Right cardiac atrium (tissue), 5 donors: ENCODE measurements around the gene RSKR. TPM values are rescaled to one million over a fixed set of nuclear protein-coding genes. Genes with fewer than 3 reads are reported as not detected.

Experiments used
- ATAC-seq, 2 donors: fragments of 200-7000 bp; cut with Tn5 transposase; one replicate each; pipeline versions ENCODE4 v1.8.0 to v1.9.1; 2020; ENCODE audit warnings: moderate library complexity in 2 of 2, mild to moderate bottlenecking in 1 of 2
- DNase-seq, 3 donors: peaks; one replicate each; pipeline ENCODE4 v3.0.0-alpha.2; 2020
- H3K27ac ChIP-seq: one replicate; pipeline ENCODE4 v1.5.1; 2013; ENCODE audit warnings: mild to moderate bottlenecking, low read length, control low read depth, moderate library complexity
- H3K27me3 ChIP-seq: one replicate; pipeline ENCODE4 v1.6.1; 2013; ENCODE audit not compliant: control insufficient read depth, insufficient read depth
- H3K4me1 ChIP-seq: one replicate; pipeline ENCODE4 v1.6.1; 2013; ENCODE audit warnings: low read length; ENCODE audit not compliant: control insufficient read depth, insufficient read depth
- H3K4me3 ChIP-seq: one replicate; pipeline ENCODE4 v1.5.1; 2013; ENCODE audit warnings: low read length, control low read depth
- H3K9me3 ChIP-seq: one replicate; pipeline ENCODE4 v1.6.1; 2013; ENCODE audit warnings: low read length; ENCODE audit not compliant: control insufficient read depth
- WGBS: extraction: QIAGEN DNeasy Blood & Tissue Kit; methylation state at CpG from one replicate; pipeline ENCODE4 v1.1.7; 2013; 5-methylcytosine and 5-hydroxymethylcytosine counted together
- intact Hi-C, 4 donors: fragments of 100-400 bp; cut with DNase I; formaldehyde crosslinking; loops; one replicate each; pipeline versions ENCODE4 v1.11.0 to v1.14.0; 2022 to 2023
- polyA plus RNA-seq: library from polyadenylated mRNA; stranded (reverse); fragments of 200-250 nt; gene quantifications from one replicate; pipeline ENCODE4 v1.2.3, GENCODE V29; 2013
- total RNA-seq, 4 donors: library from RNA; stranded (reverse); fragmentation: NEBNext Ultra II Directional; extraction: Animal tissue kit (Norgen Biotek cat#: 25700); gene quantifications; one replicate each; pipeline ENCODE4 v1.2.1, GENCODE V29; 2021
- donor health status: healthy with polysubstance abuse.
- donor health status: DM: no; HTN: yes; CAD: no.
- donor health status: DM: no; HTN: no; CAD: no.
- donor health status: DM: no; HTN: yes; CAD: no; lungs with severe emphysema.
- donor health status: DM: yes; HTN: yes; CAD: no.

RSKR gene
- total and polyA plus RNA-seq, 5 donors, result 2.9 to 4.7 (median 4.3) TPM

GRCh38 chr17:28598799-28599310 lies 15.1 kb downstream of the RSKR start, which contains the start of gene SPAG5:
Gene SPAG5, minus strand, starts transcription at chr17:28599025. Its CDS starts 79 bp downstream, at chr17:28598946.
- intact Hi-C loops, result loop anchor here in 1 of 4 donors (5.0 kb wide), 1 partner anchor 52 kb away; no protein-coding TSS in a partner anchor
- WGBS, result under 1% methylated on average over 44 of the region's 44 CpGs
- Histone ChIP-seq H3K27me3 (no peaks in the 10 kb centered on the region), H3K27ac (peak within 1 kb of the TSS; percentile 95), H3K4me1 (no peaks in the 10 kb centered on the region), H3K9me3 (no peaks in the 10 kb centered on the region), H3K4me3 (peak within 1 kb of the TSS; percentile 81)
- peak; percentile 92 to 98 (median 97) for DNase-seq
- ATAC-seq, result peak; percentile 99

DNA sequence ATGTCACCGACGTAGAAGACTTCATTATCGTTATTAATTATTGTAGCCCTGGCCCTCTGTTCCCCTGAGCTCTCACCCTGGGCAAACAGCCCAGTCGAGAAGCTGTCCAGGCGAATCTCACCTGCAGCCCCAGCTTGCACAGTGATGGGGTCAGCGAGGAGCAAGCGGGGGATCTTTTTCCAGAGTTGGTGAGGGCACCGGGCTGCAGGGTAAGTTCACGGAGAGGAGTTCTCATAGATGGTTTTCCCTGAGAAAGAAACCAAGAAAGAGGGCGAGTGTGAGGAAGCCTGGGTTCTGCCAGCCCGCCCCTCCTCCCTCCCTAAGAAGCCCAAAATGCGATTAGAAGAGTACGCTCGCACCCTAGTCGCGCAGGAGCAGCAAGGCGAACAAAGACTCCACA lies 15.6 kb downstream of the RSKR start:
- Histone ChIP-seq H3K9me3 (no peaks in the 10 kb centered on the region), H3K4me1 (no peaks in the 10 kb centered on the region), H3K27me3 (no peaks in the 10 kb centered on the region), H3K27ac (no peak overlapping the region), H3K4me3 (peak overlapping the region; percentile 81)
- intact Hi-C loops, result loop anchor here in 1 of 4 donors (5.0 kb wide), 1 partner anchor 51 kb away; no protein-coding TSS in a partner anchor
- DNase-seq, result no peak
- 3% methylated on average over 17 of the region's 17 CpGs for WGBS
- no peak for ATAC-seq

DNA sequence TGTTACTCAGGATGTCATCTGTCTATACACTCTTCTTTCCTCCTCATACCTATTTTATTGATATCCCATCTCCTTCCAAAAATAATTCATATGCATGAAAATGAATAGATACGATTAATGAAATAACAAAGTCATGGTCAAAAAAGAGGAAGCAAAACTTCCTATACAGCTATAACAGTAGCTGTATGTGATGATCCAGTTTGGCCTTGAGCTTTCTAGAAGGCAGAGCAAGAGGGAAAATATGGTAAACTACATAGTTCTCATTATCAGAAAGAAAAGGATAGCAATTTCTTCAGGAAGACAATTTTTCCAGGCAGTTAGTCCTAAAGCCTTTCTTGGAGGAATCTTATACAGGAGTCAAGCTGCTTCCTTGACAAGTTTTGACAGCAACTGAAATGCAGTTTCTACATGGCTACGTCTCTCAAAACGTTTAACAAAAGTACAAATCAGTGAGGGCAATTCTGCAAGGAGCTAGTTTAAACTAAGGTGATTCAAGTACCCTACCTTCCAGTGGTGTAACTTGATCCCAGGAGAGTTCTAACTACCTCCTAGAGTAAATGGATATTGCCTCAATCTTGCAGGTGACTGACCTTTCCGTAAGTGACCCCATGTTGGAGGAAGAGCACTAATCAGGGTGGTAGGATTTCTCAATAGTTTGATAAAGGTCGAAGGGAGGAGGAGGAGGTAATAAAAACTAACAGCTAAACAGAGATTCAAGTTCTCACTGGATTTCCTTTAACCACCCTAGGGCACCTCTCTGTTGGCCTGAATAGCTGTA lies 16.2 kb downstream of the RSKR start:
- ATAC-seq (no peak), DNase-seq (no peak)
- no peaks in the 10 kb centered on the region for H3K4me1 ChIP-seq
- H3K4me3 ChIP-seq, result no peak overlapping the region
- WGBS, result 39% methylated on average over 5 of the region's 5 CpGs
- H3K9me3 ChIP-seq, result no peaks in the 10 kb centered on the region
- H3K27me3 ChIP-seq, result no peaks in the 10 kb centered on the region
- intact Hi-C loops, result loop anchor here in 1 of 4 donors (5.0 kb wide), 1 partner anchor 50 kb away; no protein-coding TSS in a partner anchor
- no peak overlapping the region for H3K27ac ChIP-seq

DNA sequence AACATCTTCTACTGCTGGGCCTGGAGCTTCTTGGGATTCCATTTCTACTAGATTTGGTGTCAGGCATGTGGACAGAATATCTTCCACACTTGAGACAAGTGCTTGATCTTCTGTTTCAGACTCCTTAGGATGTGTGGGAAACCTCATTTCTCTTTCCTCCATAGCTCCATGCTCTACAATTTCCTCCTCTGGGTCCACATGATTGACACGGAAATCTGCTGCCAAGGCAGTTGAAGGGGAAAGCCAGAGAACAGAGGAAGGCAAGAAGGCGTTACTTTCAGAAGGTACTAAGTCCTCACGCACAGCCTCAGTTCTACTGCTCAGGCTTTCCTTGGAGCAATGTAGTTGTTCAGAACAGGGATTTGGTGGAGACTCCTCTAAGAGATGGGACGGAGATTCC lies 21.7 kb downstream of the RSKR start:
- Histone ChIP-seq H3K4me1 (no peaks in the 10 kb centered on the region), H3K9me3 (no peaks in the 10 kb centered on the region), H3K4me3 (no peak overlapping the region), H3K27ac (no peak overlapping the region), H3K27me3 (no peaks in the 10 kb centered on the region)
- ATAC-seq (no peak), DNase-seq (no peak)
- intact Hi-C loops, result no loop called here
- 90% methylated on average over 4 of the region's 4 CpGs for WGBS

GRCh38 chr17:28585851-28586250 lies 28.1 kb downstream of the RSKR start:
- Histone ChIP-seq H3K4me3 (no peak overlapping the region), H3K27me3 (no peaks in the 10 kb centered on the region), H3K9me3 (no peaks in the 10 kb centered on the region), H3K4me1 (no peaks in the 10 kb centered on the region), H3K27ac (no peak overlapping the region)
- WGBS, result 76% methylated on average over 3 of the region's 3 CpGs
- DNase-seq, result no peak
- intact Hi-C loops, result no loop called here
- ATAC-seq, result no peak

GRCh38 chr17:28584434-28584833 lies 29.6 kb downstream of the RSKR start:
- H3K4me3 ChIP-seq, result no peak overlapping the region
- ATAC-seq (no peak), DNase-seq (no peak)
- H3K27ac ChIP-seq, result no peak overlapping the region
- H3K9me3 ChIP-seq, result no peaks in the 10 kb centered on the region
- no peaks in the 10 kb centered on the region for H3K4me1 ChIP-seq
- intact Hi-C loops, result no loop called here
- 94% methylated on average over 3 of the region's 3 CpGs for WGBS
- H3K27me3 ChIP-seq, result no peaks in the 10 kb centered on the region

DNA sequence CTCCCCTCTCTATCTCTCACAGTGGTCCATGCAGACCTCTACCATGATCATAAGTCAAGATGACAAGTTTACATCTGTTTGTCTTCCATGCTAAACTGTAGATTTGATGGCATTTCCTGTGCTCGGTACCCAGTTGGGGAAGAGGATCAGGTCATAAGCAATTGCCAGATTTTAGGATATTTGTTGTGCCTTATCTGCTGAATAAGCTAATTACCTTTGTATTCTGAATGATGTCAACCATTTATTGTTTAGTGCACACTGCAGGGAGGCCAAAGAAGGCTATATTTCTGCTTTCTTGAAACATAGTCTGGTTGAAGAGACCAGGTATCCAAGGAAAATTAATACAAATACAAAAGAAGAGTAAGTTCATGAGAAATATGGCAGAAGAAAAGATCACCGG lies 31.5 kb downstream of the RSKR start:
- Histone ChIP-seq H3K4me1 (no peaks in the 10 kb centered on the region), H3K9me3 (no peaks in the 10 kb centered on the region), H3K27me3 (no peaks in the 10 kb centered on the region), H3K27ac (no peak overlapping the region), H3K4me3 (no peak overlapping the region)
- DNase-seq (no peak), ATAC-seq (no peak)
- intact Hi-C loops, result no loop called here
- WGBS, result 95% methylated on average over 2 of the region's 2 CpGs

- Histone ChIP-seq H3K4me3 (no peak overlapping the region), H3K4me1 (no peaks in the 10 kb centered on the region), H3K27ac (no peak overlapping the region), H3K9me3 (no peaks in the 10 kb centered on the region), H3K27me3 (no peaks in the 10 kb centered on the region)
- ATAC-seq, result no peak
- DNase-seq, result no peak
- intact Hi-C loops, result no loop called here
- WGBS, result 100% methylated on average over 3 of the region's 3 CpGs
Observed at GRCh38 chr17:28580959-28581358, 33.0 kb downstream of the RSKR start.

DNA sequence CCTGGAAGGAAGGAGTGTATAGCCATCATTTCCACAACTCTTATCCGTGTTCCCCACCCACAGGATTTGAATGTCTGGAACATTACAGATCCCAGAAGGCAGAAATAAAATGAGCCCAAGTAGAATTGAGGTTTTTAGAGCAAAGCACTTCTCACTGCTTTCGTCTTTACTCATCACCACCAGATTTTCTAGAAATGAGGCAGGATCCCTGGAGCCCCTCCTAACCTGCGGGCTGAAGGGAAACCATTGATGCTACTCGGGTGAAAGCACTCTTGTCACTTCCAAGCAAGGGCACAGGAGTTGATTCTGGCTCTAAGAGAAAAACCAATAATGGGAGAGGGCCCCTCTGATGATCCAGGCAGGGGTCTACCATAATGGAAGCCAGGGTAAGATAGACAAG lies 34.5 kb downstream of the RSKR start:
- no peaks in the 10 kb centered on the region for H3K27me3 ChIP-seq
- WGBS, result 89% methylated on average over 4 of the region's 4 CpGs
- ATAC-seq (no peak), DNase-seq (no peak)
- no peaks in the 10 kb centered on the region for H3K4me1 ChIP-seq
- no peaks in the 10 kb centered on the region for H3K9me3 ChIP-seq
- H3K27ac ChIP-seq, result no peak overlapping the region
- intact Hi-C loops, result no loop called here
- no peak overlapping the region for H3K4me3 ChIP-seq

- no peak overlapping the region for H3K4me3 ChIP-seq
- no peak for DNase-seq
- H3K9me3 ChIP-seq, result no peaks in the 10 kb centered on the region
- no peaks in the 10 kb centered on the region for H3K27me3 ChIP-seq
- intact Hi-C loops, result no loop called here
- H3K4me1 ChIP-seq, result no peaks in the 10 kb centered on the region
- 97% methylated on average over 8 of the region's 8 CpGs for WGBS
- no peak overlapping the region for H3K27ac ChIP-seq
- ATAC-seq, result no peak
Observed at GRCh38 chr17:28578246-28579195, 35.5 kb downstream of the RSKR start.

DNA sequence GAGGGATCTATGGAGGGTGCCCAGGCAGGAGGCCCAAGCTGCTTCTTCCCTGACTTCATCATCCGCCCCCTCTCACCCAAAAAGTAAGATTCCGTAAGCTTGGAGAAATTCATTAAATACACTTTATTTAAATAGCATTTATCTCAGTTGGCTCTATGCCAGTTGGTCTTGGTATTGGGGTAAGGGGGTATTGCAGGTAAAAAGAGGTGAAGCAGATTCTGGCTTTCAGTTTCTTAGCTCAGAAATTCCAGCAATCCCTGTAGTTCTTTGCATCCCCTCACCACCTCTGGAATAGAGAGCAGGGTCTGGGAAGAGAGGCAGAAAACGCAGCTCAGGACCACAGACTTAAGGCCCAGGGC lies 36.5 kb downstream of the RSKR start:
- no peaks in the 10 kb centered on the region for H3K9me3 ChIP-seq
- H3K27me3 ChIP-seq, result no peaks in the 10 kb centered on the region
- DNase-seq (no peak), ATAC-seq (no peak)
- H3K4me1 ChIP-seq, result no peaks in the 10 kb centered on the region
- no peak overlapping the region for H3K4me3 ChIP-seq
- H3K27ac ChIP-seq, result no peak overlapping the region
- 96% methylated on average over 3 of the region's 3 CpGs for WGBS
- intact Hi-C loops, result no loop called here
